D341Med (cell line): ENCODE results near the gene PRPSAP2.
"Not testable (repeated sequence)": the region's sequence is repeated elsewhere in the genome, so short reads cannot be mapped to it uniquely, and the experiment has no call there.

Source experiments
- DNase-seq: peaks from one replicate; pipeline ENCODE4 v3.0.0; 2012; ENCODE audit warnings: low spot score

PRPSAP2 gene

GRCh38 chr17:18944646-18945045 is 86.7 kb downstream of the PRPSAP2 start:
- no peak for DNase-seq

GRCh38 chr17:18946536-18946935 is 88.6 kb downstream of the PRPSAP2 start:
- no peak for DNase-seq

GRCh38 chr17:18947866-18948265 is 89.9 kb downstream of the PRPSAP2 start:
- no peak for DNase-seq

GRCh38 chr17:18948476-18949006 is 90.6 kb downstream of the PRPSAP2 start:
- no peak for DNase-seq

GRCh38 chr17:18949566-18949965 is 91.6 kb downstream of the PRPSAP2 start:
- no peak for DNase-seq

- DNase-seq, result no peak
These were observed 92.4 kb downstream of the PRPSAP2 start for GRCh38 chr17:18950346-18950745.

- no peak for DNase-seq
These were observed 93.3 kb downstream of the PRPSAP2 start for GRCh38 chr17:18950944-18951905.

- peak; percentile 37 for DNase-seq
These were observed 94.3 kb downstream of the PRPSAP2 start, which contains the start of gene SLC5A10 for GRCh38 chr17:18951941-18952842. TSS of gene SLC5A10 (plus strand) at chr17:18952165. CDS start at chr17:18952206, 41 bp downstream.

GRCh38 chr17:18953231-18953728 is 95.3 kb downstream of the PRPSAP2 start:
- DNase-seq, result no peak

- DNase-seq, result peak; percentile 4
These were observed 96.4 kb downstream of the PRPSAP2 start for GRCh38 chr17:18954321-18954720.

GRCh38 chr17:18955009-18955408 is 97.1 kb downstream of the PRPSAP2 start:
- no peak for DNase-seq

- not testable (repeated sequence) for DNase-seq
These were observed 98.1 kb downstream of the PRPSAP2 start for GRCh38 chr17:18956021-18956420.

GRCh38 chr17:18956581-18956980 is 98.7 kb downstream of the PRPSAP2 start:
- DNase-seq, result no peak

GRCh38 chr17:18957831-18958230 is 99.9 kb downstream of the PRPSAP2 start:
- no peak for DNase-seq

- no peak for DNase-seq
These were observed 100.7 kb downstream of the PRPSAP2 start for GRCh38 chr17:18958611-18959010.

- DNase-seq, result no peak
These were observed 101.3 kb downstream of the PRPSAP2 start for GRCh38 chr17:18959071-18959844.

GRCh38 chr17:18959845-18960240 is 101.9 kb downstream of the PRPSAP2 start:
- no peak for DNase-seq

- DNase-seq, result no peak
These were observed 102.3 kb downstream of the PRPSAP2 start for GRCh38 chr17:18960241-18960665.

GRCh38 chr17:18960803-18961511 is 103.0 kb downstream of the PRPSAP2 start:
- DNase-seq, result peak; percentile 74

- no peak for DNase-seq
These were observed 103.9 kb downstream of the PRPSAP2 start for GRCh38 chr17:18961634-18962493.
